ENCODE measurements around the gene KDM7A. TPM values are rescaled to one million over a fixed set of nuclear protein-coding genes. Genes with fewer than 3 reads are reported as not detected.

Gene KDM7A
- total RNA-seq, 2 donors from 2014 or later = 12.8 to 15.4 TPM

GRCh38 chr7:140197218-140197890 lies 20.6 kb upstream of the KDM7A start:
- Histone ChIP-seq H3K27me3 (no peaks in the 10 kb centered on the region), H3K36me3 (no peaks in the 10 kb centered on the region), H3K9me3 (peaks cover 0 to 6% of the 10 kb centered on the region in 2 donors), H3K4me3 (no peak overlapping the region), H3K4me1 (peaks cover 0 to 3% of the 10 kb centered on the region in 2 donors), H3K27ac (peak overlapping the region in 1 of 2 donors; percentile 37)
- no peak for DNase-seq (ENCODE audit: low spot score)
- no peak for TF ChIP-seq CTCF (IDR thresholded peaks at IDR 0.05)

- TF ChIP-seq CTCF (IDR thresholded peaks at IDR 0.05) = no peak
- peaks cover 0 to 3% of the 10 kb centered on the region in 2 donors for H3K4me1 ChIP-seq
- H3K4me3 ChIP-seq = no peak overlapping the region
- peaks cover 0 to 6% of the 10 kb centered on the region in 2 donors for H3K9me3 ChIP-seq
- no peaks in the 10 kb centered on the region for H3K27me3 ChIP-seq
- peak overlapping the region in 1 of 2 donors; percentile 37 for H3K27ac ChIP-seq
- no peaks in the 10 kb centered on the region for H3K36me3 ChIP-seq
- DNase-seq (ENCODE audit: low spot score) = peak; percentile 88
Measured at GRCh38 chr7:140196361-140197217, 19.8 kb upstream of the KDM7A start.

- Histone ChIP-seq H3K27me3 (no peaks in the 10 kb centered on the region), H3K36me3 (no peaks in the 10 kb centered on the region), H3K27ac (no peak overlapping the region), H3K4me1 (peaks cover 0 to 3% of the 10 kb centered on the region in 2 donors), H3K4me3 (no peak overlapping the region), H3K9me3 (peaks cover 0 to 6% of the 10 kb centered on the region in 2 donors)
- no peak for TF ChIP-seq CTCF (IDR thresholded peaks at IDR 0.05)
- no peak for DNase-seq (ENCODE audit: low spot score)
Measured at GRCh38 chr7:140195859-140196258, 19.1 kb upstream of the KDM7A start.

- Histone ChIP-seq H3K4me1 (peaks cover 0 to 7% of the 10 kb centered on the region in 2 donors), H3K27me3 (no peaks in the 10 kb centered on the region), H3K36me3 (no peaks in the 10 kb centered on the region), H3K4me3 (no peak overlapping the region), H3K27ac (no peak overlapping the region), H3K9me3 (peaks cover 0 to 6% of the 10 kb centered on the region in 2 donors)
- no peak for TF ChIP-seq CTCF (IDR thresholded peaks at IDR 0.05)
- no peak for DNase-seq (ENCODE audit: low spot score)
Measured at GRCh38 chr7:140192620-140193019, 15.8 kb upstream of the KDM7A start.

GRCh38 chr7:140192176-140192575 lies 15.4 kb upstream of the KDM7A start:
- no peak overlapping the region for H3K4me3 ChIP-seq
- no peak for TF ChIP-seq CTCF (IDR thresholded peaks at IDR 0.05)
- peaks cover 0 to 5% of the 10 kb centered on the region in 2 donors for H3K9me3 ChIP-seq
- H3K27me3 ChIP-seq = no peaks in the 10 kb centered on the region
- H3K4me1 ChIP-seq = peaks cover 0 to 7% of the 10 kb centered on the region in 2 donors
- no peaks in the 10 kb centered on the region for H3K36me3 ChIP-seq
- no peak overlapping the region for H3K27ac ChIP-seq
- no peak for DNase-seq (ENCODE audit: low spot score)

Measured in right atrium auricular region (tissue), 2 donors.